ENCODE results near the gene LEF1.

The LEF1 gene

DNA sequence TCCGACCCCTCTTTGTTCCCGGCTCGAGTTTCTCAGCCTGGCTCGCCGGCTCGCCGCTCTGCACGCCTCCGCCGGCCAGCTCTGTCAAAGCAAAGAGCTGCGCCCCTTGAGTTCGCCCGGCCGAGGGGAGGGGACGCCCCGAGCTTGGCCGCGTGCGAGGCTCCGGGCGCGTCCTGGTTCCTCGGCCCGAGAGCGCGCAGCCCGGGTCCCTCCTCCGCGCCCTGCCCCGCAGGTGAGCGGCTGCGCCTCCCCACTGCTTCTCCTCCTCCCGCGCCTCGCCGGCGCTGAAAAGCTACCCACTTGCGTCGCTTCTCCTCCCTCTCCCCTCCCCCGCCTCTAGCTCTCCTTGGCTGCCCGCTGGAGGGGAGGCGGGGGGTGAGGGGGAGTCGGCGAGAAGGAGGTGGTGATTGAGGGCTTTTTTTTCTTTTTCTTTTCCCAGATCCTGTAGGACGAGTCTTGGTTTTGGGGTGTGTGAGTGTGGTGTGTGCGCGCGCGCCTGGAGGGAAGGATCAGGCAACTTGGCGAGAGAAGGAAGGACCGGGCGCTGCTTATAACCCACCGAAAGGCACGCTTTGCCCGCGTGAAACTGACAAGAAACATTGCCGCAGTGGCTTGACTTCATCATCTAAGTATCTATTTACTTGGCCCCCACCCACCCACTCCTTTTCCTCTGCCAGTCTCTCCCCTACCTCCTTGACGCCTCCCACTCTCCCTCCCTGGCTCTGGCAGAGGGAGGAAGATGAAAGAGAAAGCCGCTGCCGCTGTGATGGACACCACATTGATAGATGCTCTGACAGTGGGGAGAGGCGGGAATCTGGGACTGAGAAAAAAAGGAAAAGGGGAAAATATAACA is at the start of gene LEF1:
Gene LEF1, minus strand, starts transcription at position 262 of the 853 bp plus-strand sequence. CDS start 1,165 bp downstream, outside the sequence.
- H3K36me3 Mint-ChIP-seq (ENCODE audit: low read depth), result peaks cover 19% of the 10 kb centered on the region
- H3K27ac Mint-ChIP-seq, result peak within 1 kb of the TSS; percentile 94
- H3K4me3 Mint-ChIP-seq, result peak within 1 kb of the TSS; percentile 98

DNA sequence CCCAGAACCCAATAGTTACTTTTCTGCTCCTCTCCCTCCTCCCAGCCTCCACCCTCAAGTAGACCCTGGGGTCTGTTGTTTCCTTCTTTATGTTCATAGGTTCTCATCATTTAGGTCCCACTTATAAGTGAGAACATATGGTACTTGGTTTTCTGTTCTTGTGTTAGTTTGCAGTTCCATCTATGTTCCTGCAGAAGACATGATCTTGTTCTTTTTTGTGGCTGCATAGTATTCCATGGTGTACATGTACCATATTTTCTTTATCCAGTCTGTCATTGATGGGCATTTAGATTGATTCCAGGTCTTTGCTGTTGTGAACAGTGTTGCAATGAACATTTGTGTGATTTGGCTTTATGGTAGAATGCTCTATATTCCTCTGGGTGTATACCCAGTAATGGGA is 47.8 kb upstream of the LEF1 start:
- peaks cover 2% of the 10 kb centered on the region for H3K36me3 Mint-ChIP-seq (ENCODE audit: low read depth)
- H3K4me3 Mint-ChIP-seq, result no peak overlapping the region
- H3K27me3 Mint-ChIP-seq (ENCODE audit: low read depth), result no peaks in the 10 kb centered on the region
- H3K9me3 Mint-ChIP-seq, result peaks cover 6% of the 10 kb centered on the region
- H3K27ac Mint-ChIP-seq, result no peak overlapping the region
- H3K4me1 Mint-ChIP-seq (ENCODE audit: low read depth), result no peaks in the 10 kb centered on the region

More for the DNA sequence above, at the start of gene LEF1:
- H3K9me3 Mint-ChIP-seq, result no peaks in the 10 kb centered on the region
- peaks cover 44% of the 10 kb centered on the region for H3K4me1 Mint-ChIP-seq (ENCODE audit: low read depth)
- peaks cover 22% of the 10 kb centered on the region for H3K27me3 Mint-ChIP-seq (ENCODE audit: low read depth)

DNA sequence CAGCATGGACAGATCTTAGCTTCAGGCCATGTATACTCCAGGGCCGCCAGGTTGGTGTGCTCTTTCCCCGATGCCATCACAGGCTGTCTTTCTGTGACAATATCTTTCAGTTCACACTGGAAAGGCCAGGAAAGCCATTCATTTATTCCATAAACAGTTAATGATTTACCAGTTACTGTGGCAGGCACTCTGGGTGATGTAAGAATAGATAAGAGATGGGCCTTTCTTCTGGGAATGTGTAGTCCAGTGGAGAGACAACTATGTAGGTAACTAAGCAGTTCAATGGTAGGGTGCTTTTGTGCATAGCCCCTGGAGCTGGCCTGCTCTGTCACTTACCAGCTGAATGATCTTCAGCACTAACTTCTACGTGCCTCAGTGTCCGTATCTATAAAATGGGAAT is 46.3 kb upstream of the LEF1 start:
- Mint-ChIP-seq H3K4me1 (ENCODE audit: low read depth) (no peaks in the 10 kb centered on the region), H3K27ac (no peak overlapping the region), H3K9me3 (peaks cover 6% of the 10 kb centered on the region), H3K36me3 (ENCODE audit: low read depth) (peaks cover 2% of the 10 kb centered on the region), H3K27me3 (ENCODE audit: low read depth) (no peaks in the 10 kb centered on the region), H3K4me3 (no peak overlapping the region)

DNA sequence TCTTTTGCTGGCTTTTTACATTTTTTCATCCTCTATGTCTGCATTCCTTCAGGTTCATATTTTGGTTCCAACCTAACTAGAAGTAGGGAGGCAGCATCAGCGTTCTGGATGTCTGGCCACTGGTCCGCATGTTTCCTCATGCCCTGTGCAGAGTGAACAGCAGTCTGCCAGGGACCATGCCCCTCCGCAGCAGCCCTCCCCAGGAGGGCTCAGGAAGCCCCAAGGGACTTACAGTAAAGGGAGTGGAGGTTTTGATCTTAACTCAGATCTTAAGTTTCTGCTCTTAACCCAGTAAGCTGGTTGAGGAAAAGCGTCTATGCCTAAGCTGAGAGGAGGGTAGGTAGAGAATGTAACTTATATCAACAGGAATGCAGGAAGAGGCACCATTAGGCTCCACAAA is 45.0 kb upstream of the LEF1 start:
- Mint-ChIP-seq H3K36me3 (ENCODE audit: low read depth) (peaks cover 2% of the 10 kb centered on the region), H3K27me3 (ENCODE audit: low read depth) (no peaks in the 10 kb centered on the region), H3K9me3 (peaks cover 6% of the 10 kb centered on the region), H3K27ac (no peak overlapping the region), H3K4me1 (ENCODE audit: low read depth) (no peaks in the 10 kb centered on the region), H3K4me3 (no peak overlapping the region)

DNA sequence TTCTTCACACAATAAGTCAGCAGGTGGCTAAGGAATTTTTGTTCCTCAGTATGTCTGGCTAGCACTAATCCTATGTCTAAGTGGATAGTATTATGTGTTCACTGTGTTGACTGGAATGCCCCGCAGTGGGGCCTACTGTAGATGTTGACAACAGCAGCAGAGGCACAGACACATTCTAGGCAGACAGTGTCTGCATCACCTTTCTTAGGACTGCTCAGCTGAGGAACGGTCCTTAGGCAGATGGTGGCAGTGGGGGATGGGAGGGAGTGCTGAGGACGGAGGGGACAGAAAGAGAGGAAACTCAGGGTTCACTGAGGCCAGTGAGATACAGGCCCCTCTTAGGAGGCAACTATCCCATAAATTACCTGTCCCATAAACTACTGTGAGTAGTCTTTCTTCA is 44.6 kb upstream of the LEF1 start:
- no peak overlapping the region for H3K4me3 Mint-ChIP-seq
- H3K27me3 Mint-ChIP-seq (ENCODE audit: low read depth), result no peaks in the 10 kb centered on the region
- no peaks in the 10 kb centered on the region for H3K4me1 Mint-ChIP-seq (ENCODE audit: low read depth)
- H3K36me3 Mint-ChIP-seq (ENCODE audit: low read depth), result peaks cover 2% of the 10 kb centered on the region
- peaks cover 6% of the 10 kb centered on the region for H3K9me3 Mint-ChIP-seq
- H3K27ac Mint-ChIP-seq, result no peak overlapping the region

DNA sequence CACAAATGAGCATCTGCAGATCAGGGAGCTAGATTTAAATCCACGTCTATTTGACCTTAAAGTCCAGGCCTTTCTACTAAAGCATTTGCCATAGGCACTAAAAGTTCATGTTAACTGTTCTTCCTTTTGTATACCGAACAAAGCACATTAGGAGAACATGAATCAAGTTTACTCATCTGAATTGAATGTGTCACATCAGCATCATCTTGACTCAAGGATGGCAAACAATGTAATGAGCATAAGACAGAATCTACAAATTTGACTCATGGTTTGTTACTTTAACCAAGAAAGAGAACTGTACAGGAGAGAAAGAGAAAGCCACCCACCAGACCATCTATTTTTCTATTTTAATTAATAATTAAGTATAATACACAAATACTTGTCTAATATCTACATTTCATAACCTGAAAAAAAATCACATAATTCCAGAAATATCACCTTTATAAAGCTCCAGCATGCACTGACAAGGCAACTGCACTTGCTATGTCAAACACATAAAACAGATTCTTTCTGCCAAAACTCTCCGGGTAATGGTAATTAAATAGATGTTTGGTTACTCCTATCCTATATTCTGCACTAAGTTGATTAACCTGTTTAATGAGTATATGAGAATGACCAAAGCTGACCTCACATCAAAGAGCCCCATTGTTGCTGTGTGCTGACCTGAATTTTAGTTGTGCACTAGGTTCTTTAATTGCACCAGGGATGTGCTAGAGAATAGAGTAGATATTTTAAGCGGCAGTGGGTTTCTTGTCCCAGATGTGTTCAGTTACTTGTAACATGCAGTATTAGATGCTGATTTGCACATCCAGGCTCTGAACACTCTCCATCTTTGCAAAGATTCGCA is 42.5 kb upstream of the LEF1 start:
- Mint-ChIP-seq H3K4me1 (ENCODE audit: low read depth) (no peaks in the 10 kb centered on the region), H3K4me3 (no peak overlapping the region)

DNA sequence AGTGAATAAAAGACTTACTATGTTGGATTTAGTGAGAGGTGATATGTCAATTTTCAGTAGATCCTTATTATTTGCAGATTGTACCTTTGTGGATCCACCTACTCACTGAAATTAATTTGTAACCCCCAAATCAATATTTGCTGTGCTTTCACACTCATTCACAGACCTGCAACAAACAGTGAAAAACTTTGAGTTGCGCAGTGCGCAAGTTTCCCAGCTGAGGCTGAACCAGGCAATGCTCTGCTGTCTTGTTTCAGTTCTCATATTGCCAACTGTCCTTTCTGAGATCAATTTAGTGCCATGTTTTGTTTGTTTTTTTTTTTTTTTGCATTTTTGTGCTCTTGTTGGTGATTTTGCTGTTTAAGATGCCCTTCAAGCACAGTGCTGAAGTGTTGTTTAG is 40.8 kb upstream of the LEF1 start:
- Mint-ChIP-seq H3K9me3 (no peaks in the 10 kb centered on the region), H3K27me3 (ENCODE audit: low read depth) (no peaks in the 10 kb centered on the region), H3K4me1 (ENCODE audit: low read depth) (peaks cover 8% of the 10 kb centered on the region), H3K27ac (no peak overlapping the region), H3K36me3 (ENCODE audit: low read depth) (no peaks in the 10 kb centered on the region), H3K4me3 (no peak overlapping the region)

More for the DNA sequence above, 42.5 kb upstream of the LEF1 start:
- Mint-ChIP-seq H3K9me3 (no peaks in the 10 kb centered on the region), H3K27me3 (ENCODE audit: low read depth) (no peaks in the 10 kb centered on the region), H3K36me3 (ENCODE audit: low read depth) (no peaks in the 10 kb centered on the region), H3K27ac (no peak overlapping the region)

DNA sequence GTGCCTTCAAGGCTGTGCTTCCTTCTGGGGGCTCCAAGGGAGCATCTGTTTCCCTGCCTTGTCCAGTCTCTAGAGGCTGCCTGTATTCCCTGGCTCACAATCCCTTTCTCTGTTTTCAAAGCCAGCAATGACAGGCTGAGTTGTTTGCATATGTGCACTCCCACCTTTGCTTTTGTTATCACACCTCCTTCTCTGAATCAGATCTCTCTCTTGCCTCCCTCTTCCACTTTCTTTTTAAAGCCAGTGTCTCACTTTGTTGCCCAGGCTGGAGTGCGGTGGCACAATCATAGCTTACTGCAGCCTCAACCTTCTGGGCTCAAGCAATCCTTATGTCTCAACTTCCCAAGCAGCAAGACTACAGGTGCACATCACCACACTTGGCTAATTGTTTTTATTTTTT is 37.1 kb upstream of the LEF1 start:
- Mint-ChIP-seq H3K36me3 (ENCODE audit: low read depth) (no peaks in the 10 kb centered on the region), H3K4me3 (no peak overlapping the region), H3K9me3 (no peaks in the 10 kb centered on the region), H3K4me1 (ENCODE audit: low read depth) (peaks cover 15% of the 10 kb centered on the region), H3K27ac (no peak overlapping the region), H3K27me3 (ENCODE audit: low read depth) (no peaks in the 10 kb centered on the region)

DNA sequence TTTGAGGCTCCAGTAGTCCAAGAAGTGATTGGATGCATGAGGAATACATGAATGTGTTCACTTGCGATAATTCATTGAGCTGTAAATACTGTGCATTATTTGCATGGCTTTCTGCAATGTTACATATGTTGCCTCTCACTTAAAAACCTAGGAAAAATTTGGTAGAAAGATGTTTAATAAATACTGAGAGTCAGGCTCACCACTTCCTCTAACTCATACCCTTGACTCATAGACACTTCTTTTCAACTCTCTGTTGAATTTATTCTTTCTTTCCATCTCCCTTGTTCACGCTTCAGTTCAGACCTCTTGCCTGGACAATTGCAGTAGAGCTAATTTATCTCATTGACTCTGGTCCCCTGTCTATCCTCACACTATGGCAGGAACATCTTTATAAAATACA is 35.8 kb upstream of the LEF1 start:
- H3K9me3 Mint-ChIP-seq, result no peaks in the 10 kb centered on the region
- H3K27ac Mint-ChIP-seq, result no peak overlapping the region
- no peaks in the 10 kb centered on the region for H3K27me3 Mint-ChIP-seq (ENCODE audit: low read depth)
- H3K4me1 Mint-ChIP-seq (ENCODE audit: low read depth), result peaks cover 18% of the 10 kb centered on the region
- H3K36me3 Mint-ChIP-seq (ENCODE audit: low read depth), result no peaks in the 10 kb centered on the region
- no peak overlapping the region for H3K4me3 Mint-ChIP-seq

DNA sequence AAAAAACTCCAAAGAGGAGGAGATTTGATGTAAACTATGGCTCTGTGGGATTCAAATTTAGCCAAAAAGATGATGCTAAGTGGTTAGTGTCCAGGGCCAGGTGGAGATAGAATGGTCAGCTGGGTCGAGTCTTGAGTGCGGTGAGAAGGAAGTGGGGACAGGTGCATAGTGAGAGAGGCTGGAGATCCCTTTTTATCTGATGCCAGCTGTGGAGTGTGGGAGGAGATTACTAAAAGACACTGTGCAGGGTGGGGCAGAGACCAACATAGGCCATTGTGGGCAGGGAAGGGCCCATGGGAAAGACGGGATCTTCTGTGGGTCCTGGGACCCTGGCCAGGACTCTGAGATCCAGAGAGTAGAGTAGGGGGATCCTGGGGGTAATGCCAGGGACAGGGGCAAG is 34.6 kb upstream of the LEF1 start:
- Mint-ChIP-seq H3K27me3 (ENCODE audit: low read depth) (no peaks in the 10 kb centered on the region), H3K9me3 (no peaks in the 10 kb centered on the region), H3K27ac (no peak overlapping the region), H3K36me3 (ENCODE audit: low read depth) (no peaks in the 10 kb centered on the region), H3K4me1 (ENCODE audit: low read depth) (peaks cover 18% of the 10 kb centered on the region), H3K4me3 (no peak overlapping the region)

DNA sequence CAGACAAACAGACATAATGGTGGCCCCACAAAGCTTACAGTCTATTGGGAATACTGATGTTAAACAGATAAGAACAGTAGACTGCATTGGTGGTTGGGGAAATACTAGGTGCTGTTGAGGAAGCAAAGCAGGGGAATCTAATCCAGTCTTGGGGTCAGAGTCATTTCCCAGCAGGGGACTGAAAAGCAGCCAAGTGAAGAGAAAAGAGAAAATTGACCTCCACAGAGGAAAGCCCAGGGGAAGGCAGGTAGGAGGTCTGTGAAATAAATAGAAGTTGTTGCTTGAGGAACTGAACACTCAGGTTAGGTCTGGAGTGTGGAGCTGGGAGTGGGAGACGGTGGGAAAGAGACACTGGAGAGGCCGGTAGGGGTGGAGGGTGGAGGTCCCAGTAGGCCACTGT is 33.0 kb upstream of the LEF1 start:
- Mint-ChIP-seq H3K27ac (no peak overlapping the region), H3K27me3 (ENCODE audit: low read depth) (no peaks in the 10 kb centered on the region), H3K36me3 (ENCODE audit: low read depth) (no peaks in the 10 kb centered on the region), H3K4me3 (no peak overlapping the region), H3K9me3 (no peaks in the 10 kb centered on the region), H3K4me1 (ENCODE audit: low read depth) (peaks cover 18% of the 10 kb centered on the region)

DNA sequence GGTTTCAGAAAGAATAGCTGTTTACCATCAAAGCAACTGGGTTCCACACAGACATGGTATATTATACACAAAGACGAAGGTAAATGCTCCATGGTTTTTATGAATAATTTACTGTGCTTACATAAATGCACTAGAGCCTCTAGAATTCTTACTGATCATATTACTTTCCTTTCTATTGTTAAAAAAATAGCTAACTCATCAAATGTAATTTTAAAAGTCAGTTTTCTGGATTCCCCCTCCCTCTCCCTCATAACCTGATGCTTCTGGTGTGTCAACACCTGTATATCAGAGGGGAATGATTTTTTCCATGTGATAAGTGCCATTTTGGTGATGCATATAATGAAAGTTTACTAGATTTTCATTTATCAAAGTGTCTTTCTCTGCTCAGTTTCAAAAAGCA is 31.1 kb upstream of the LEF1 start:
- H3K27me3 Mint-ChIP-seq (ENCODE audit: low read depth), result no peaks in the 10 kb centered on the region
- H3K36me3 Mint-ChIP-seq (ENCODE audit: low read depth), result no peaks in the 10 kb centered on the region
- H3K4me1 Mint-ChIP-seq (ENCODE audit: low read depth), result peaks cover 14% of the 10 kb centered on the region
- H3K9me3 Mint-ChIP-seq, result no peaks in the 10 kb centered on the region
- no peak overlapping the region for H3K4me3 Mint-ChIP-seq
- no peak overlapping the region for H3K27ac Mint-ChIP-seq

DNA sequence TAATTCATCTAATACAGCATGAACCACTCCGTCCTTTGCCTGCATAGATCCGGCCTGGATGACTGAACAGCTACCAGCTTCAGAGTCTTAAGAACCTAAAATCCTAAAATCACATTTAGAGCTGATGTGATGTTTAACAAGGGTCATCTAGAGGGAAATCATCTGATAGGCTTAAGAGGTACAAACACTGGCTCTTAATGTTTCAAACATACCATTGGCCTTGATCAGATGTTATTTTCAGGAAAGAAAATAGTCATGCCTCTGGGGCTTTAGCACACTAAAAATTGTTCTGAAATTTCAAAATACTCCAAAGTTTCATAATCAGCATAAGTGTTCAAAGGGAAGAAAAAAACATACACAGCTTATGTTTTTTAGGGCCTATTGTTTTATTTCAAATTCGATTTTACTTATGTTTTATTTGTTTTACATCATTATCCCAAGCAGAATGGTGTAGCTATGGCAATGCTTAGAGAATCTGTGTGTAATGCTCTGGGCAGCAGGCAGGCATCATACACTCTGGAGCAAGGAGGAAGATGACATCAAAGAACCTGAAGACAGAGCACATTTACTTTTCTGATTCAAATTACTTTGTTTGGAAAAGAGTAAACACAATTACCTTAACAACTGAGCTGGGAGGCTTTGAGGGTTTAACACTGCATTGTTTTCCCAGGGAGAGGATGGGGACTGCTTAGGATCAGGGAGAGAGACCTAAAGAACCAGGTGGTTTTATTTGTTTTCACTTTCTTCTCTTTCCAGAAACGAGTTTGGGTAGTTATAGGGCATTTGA is 25.3 kb upstream of the LEF1 start:
- no peak overlapping the region for H3K4me3 Mint-ChIP-seq
- H3K4me1 Mint-ChIP-seq (ENCODE audit: low read depth), result peaks cover 20% of the 10 kb centered on the region
- H3K9me3 Mint-ChIP-seq, result no peaks in the 10 kb centered on the region
- peaks cover 4% of the 10 kb centered on the region for H3K36me3 Mint-ChIP-seq (ENCODE audit: low read depth)
- no peak overlapping the region for H3K27ac Mint-ChIP-seq
- peaks cover 5% of the 10 kb centered on the region for H3K27me3 Mint-ChIP-seq (ENCODE audit: low read depth)

DNA sequence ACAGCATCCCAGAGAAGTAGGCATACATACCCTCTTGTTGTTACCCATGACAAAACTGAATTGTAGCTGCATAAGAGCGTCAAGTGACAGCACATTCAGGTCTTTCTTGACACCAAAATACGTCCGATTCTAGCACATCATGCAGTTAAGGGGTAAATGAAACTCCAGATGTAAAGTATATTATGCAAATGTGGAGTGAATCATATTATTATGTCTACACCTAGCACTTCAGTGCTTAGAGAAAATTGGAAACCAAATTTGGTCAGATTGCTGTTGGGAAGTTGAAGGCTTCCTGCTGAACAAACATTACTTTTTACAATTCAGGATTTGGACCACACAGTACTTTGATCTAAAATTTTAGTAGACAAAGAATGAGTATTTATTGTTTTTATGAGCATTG is 24.2 kb upstream of the LEF1 start:
- H3K36me3 Mint-ChIP-seq (ENCODE audit: low read depth), result peaks cover 4% of the 10 kb centered on the region
- H3K9me3 Mint-ChIP-seq, result no peaks in the 10 kb centered on the region
- H3K27ac Mint-ChIP-seq, result no peak overlapping the region
- peaks cover 5% of the 10 kb centered on the region for H3K27me3 Mint-ChIP-seq (ENCODE audit: low read depth)
- H3K4me3 Mint-ChIP-seq, result no peak overlapping the region
- peaks cover 20% of the 10 kb centered on the region for H3K4me1 Mint-ChIP-seq (ENCODE audit: low read depth)
